Keratinocyte (primary cell): Measurements from ENCODE around the gene CCR7.

Source experiments
- CTCF ChIP-seq, 3 experiments: IDR thresholded peaks in 1 of 3; conservative IDR thresholded peaks in 1 of 3; optimal IDR thresholded peaks in 1 of 3; 2 replicates in 2 of 3; 3 replicates in 1 of 3; pipeline versions ENCODE3 to v1.5.1; 2011; ENCODE audit warnings: low read length in 3 of 3, mild to moderate bottlenecking in 3 of 3, moderate library complexity in 2 of 3, control low read depth in 1 of 3, inconsistent platforms in 1 of 3; ENCODE audit not compliant: insufficient read depth in 2 of 3; ENCODE audit errors: extremely low read depth in 1 of 3
- EZH2 ChIP-seq: IDR thresholded peaks from one replicate; pipeline ENCODE4 v1.6.1; 2012; ENCODE audit warnings: inconsistent platforms, mild to moderate bottlenecking, low read length, moderate library complexity

- TF ChIP-seq CTCF (optimal IDR thresholded peaks at IDR 0.05 in 1 of 3, IDR thresholded peaks at IDR 0.05 in 1 of 3, conservative IDR thresholded peaks at IDR 0.05 in 1 of 3; ENCODE audit: extremely low read depth in 1 of 3, insufficient read depth in 2 of 3, low read length in 3 of 3) (no peak), EZH2 (no peak)
Measured at GRCh38 chr17:40522250-40522960, 42.9 kb downstream of the CCR7 start.
